KMS-11 (cell line): Measurements from ENCODE around the gene MED26.
"Not testable (repeated sequence)": the region's sequence is repeated elsewhere in the genome, so short reads cannot be mapped to it uniquely, and the experiment has no call there.

ENCODE experiments used
- H2AFZ ChIP-seq: fragments of 200-600 bp; sonication (generic); 2 replicates; pipeline ENCODE4 v1.6.1; 2016; ENCODE audit warnings: antibody characterized with exemption, mixed run types, low read depth
- H3K27ac ChIP-seq: fragments of 200-600 bp; sonication (generic); 2 replicates; pipeline ENCODE4 v1.6.1; 2016; ENCODE audit warnings: mild to moderate bottlenecking, mixed run types
- H3K27me3 ChIP-seq: fragments of 200-600 bp; sonication (generic); 2 replicates; pipeline ENCODE4 v1.6.1; 2017; ENCODE audit warnings: mild to moderate bottlenecking, low read depth, mixed run types, moderate library complexity; ENCODE audit not compliant: insufficient read depth
- H3K36me3 ChIP-seq: fragments of 200-600 bp; sonication (generic); 2 replicates; pipeline ENCODE4 v1.6.1; 2017; ENCODE audit warnings: mild to moderate bottlenecking, mixed run types; ENCODE audit not compliant: insufficient read depth
- H3K4me1 ChIP-seq: fragments of 200-600 bp; sonication (generic); 2 replicates; pipeline ENCODE4 v1.6.1; 2016; ENCODE audit warnings: mild to moderate bottlenecking, low read depth, mixed run types; ENCODE audit not compliant: poor library complexity, severe bottlenecking
- H3K4me2 ChIP-seq: fragments of 200-600 bp; sonication (generic); 2 replicates; pipeline ENCODE4 v1.7.0; 2016; ENCODE audit warnings: mild to moderate bottlenecking, mixed run types
- H3K4me3 ChIP-seq: fragments of 200-600 bp; sonication (generic); IDR thresholded peaks from 2 replicates; pipeline ENCODE4 v1.6.1; 2017; ENCODE audit warnings: low read depth, low read length, mixed read lengths; ENCODE audit not compliant: insufficient read depth
- H3K79me2 ChIP-seq: fragments of 200-600 bp; sonication (generic); 2 replicates; pipeline ENCODE4 v1.6.1; 2016; ENCODE audit warnings: low read depth, mixed run types; ENCODE audit not compliant: insufficient read depth
- H3K9ac ChIP-seq: fragments of 200-600 bp; sonication (generic); 2 replicates; pipeline ENCODE4 v1.6.1; 2016; ENCODE audit warnings: mild to moderate bottlenecking, mixed run types
- H4K20me1 ChIP-seq: fragments of 200-600 bp; sonication (generic); 2 replicates; pipeline ENCODE4 v1.6.1; 2016; ENCODE audit warnings: mild to moderate bottlenecking, mixed run types; ENCODE audit not compliant: insufficient read depth
- CTCF ChIP-seq: fragments of 200-600 bp; sonication (generic); conservative IDR thresholded peaks from 2 replicates; pipeline ENCODE4 v1.6.1; 2017; ENCODE audit warnings: low read depth, mild to moderate bottlenecking, antibody characterized with exemption, low read length, moderate library complexity, mixed read lengths

MED26 gene

GRCh38 chr19:16673231-16673630 is 45.2 kb upstream of the MED26 start:
- H3K4me1 ChIP-seq, result no peaks in the 10 kb centered on the region
- H4K20me1 ChIP-seq, result no peaks in the 10 kb centered on the region
- H3K27ac ChIP-seq, result no peak overlapping the region
- no peak for TF ChIP-seq CTCF
- no peaks in the 10 kb centered on the region for H3K27me3 ChIP-seq
- H3K4me3 ChIP-seq, result no peak overlapping the region
- H2AFZ ChIP-seq, result no peak overlapping the region
- no peak overlapping the region for H3K4me2 ChIP-seq
- no peaks in the 10 kb centered on the region for H3K36me3 ChIP-seq
- H3K9ac ChIP-seq, result no peak overlapping the region
- no peaks in the 10 kb centered on the region for H3K79me2 ChIP-seq

- Histone ChIP-seq H3K4me3 (no peak overlapping the region), H3K4me2 (no peak overlapping the region), H2AFZ (no peak overlapping the region), H3K27me3 (no peaks in the 10 kb centered on the region), H4K20me1 (no peaks in the 10 kb centered on the region), H3K27ac (no peak overlapping the region), H3K36me3 (no peaks in the 10 kb centered on the region), H3K4me1 (no peaks in the 10 kb centered on the region), H3K9ac (no peak overlapping the region), H3K79me2 (no peaks in the 10 kb centered on the region)
- no peak for TF ChIP-seq CTCF
These were observed 43.8 kb upstream of the MED26 start for GRCh38 chr19:16671652-16672274.

- no peaks in the 10 kb centered on the region for H3K27me3 ChIP-seq
- no peak overlapping the region for H3K4me3 ChIP-seq
- H3K4me1 ChIP-seq, result no peaks in the 10 kb centered on the region
- no peak for TF ChIP-seq CTCF
- H3K36me3 ChIP-seq, result no peaks in the 10 kb centered on the region
- H3K9ac ChIP-seq, result no peak overlapping the region
- H4K20me1 ChIP-seq, result no peaks in the 10 kb centered on the region
- H3K79me2 ChIP-seq, result no peaks in the 10 kb centered on the region
- no peak overlapping the region for H2AFZ ChIP-seq
- H3K4me2 ChIP-seq, result no peak overlapping the region
- no peak overlapping the region for H3K27ac ChIP-seq
These were observed 42.3 kb upstream of the MED26 start for GRCh38 chr19:16670291-16670690.

- H3K36me3 ChIP-seq, H3K9ac ChIP-seq, H3K4me2 ChIP-seq, H3K4me3 ChIP-seq, H4K20me1 ChIP-seq, H3K79me2 ChIP-seq, H2AFZ ChIP-seq, H3K4me1 ChIP-seq, H3K27ac ChIP-seq, H3K27me3 ChIP-seq: not testable (repeated sequence)
These were observed 40.7 kb upstream of the MED26 start for GRCh38 chr19:16668702-16669101.

- no peak overlapping the region for H3K4me3 ChIP-seq
- no peak overlapping the region for H3K27ac ChIP-seq
- no peaks in the 10 kb centered on the region for H4K20me1 ChIP-seq
- H3K36me3 ChIP-seq, result no peaks in the 10 kb centered on the region
- H3K4me2 ChIP-seq, result no peak overlapping the region
- H2AFZ ChIP-seq, result no peak overlapping the region
- no peak for TF ChIP-seq CTCF
- no peaks in the 10 kb centered on the region for H3K79me2 ChIP-seq
- H3K27me3 ChIP-seq, result no peaks in the 10 kb centered on the region
- no peaks in the 10 kb centered on the region for H3K4me1 ChIP-seq
- H3K9ac ChIP-seq, result no peak overlapping the region
These were observed 40.2 kb upstream of the MED26 start for GRCh38 chr19:16668176-16668575.
